ENCODE results near the gene ARHGEF2. TPM values are rescaled to one million over a fixed set of nuclear protein-coding genes. Genes with fewer than 3 reads are reported as not detected.

Gene ARHGEF2
- total and polyA plus RNA-seq, 2 donors (not counting 3 experiments of a cell fraction or from before 2014, with no cell fraction given) = 59.2 to 118 TPM

GRCh38 chr1:156001021-156001661 lies 22.8 kb upstream of the ARHGEF2 start:
- Histone ChIP-seq H3K9me1 (replicated peaks; ENCODE audit: control insufficient read depth, extremely low read depth, insufficient read depth, low read length) (no peaks in the 10 kb centered on the region), H3K27me3 (ENCODE audit: control insufficient read depth in 2 of 2, insufficient read depth in 2 of 2, low read length in 2 of 2) (no peaks in the 10 kb centered on the region), H3K4me3 (replicated peaks in 1 of 3; ENCODE audit: insufficient read depth in 1 of 3, low read depth in 1 of 3, low read length in 3 of 3) (no peak overlapping the region), H3K79me2 (ENCODE audit: control insufficient read depth, insufficient read depth, low read length) (no peaks in the 10 kb centered on the region), H3K27ac (ENCODE audit: insufficient read depth, low read depth, low read length) (no peak overlapping the region), H3K9me3 (replicated peaks; ENCODE audit: control insufficient read depth, insufficient read depth, low read length) (no peaks in the 10 kb centered on the region), H3K9ac (replicated peaks; ENCODE audit: extremely low read depth, insufficient read depth, low read length) (no peak overlapping the region), H4K20me1 (replicated peaks; ENCODE audit: control insufficient read depth, extremely low read depth, insufficient read depth, low read length) (no peaks in the 10 kb centered on the region), H3K36me3 (ENCODE audit: control insufficient read depth in 2 of 2, extremely low read depth in 1 of 2, insufficient read depth in 2 of 2, low read length in 2 of 2) (no peaks in the 10 kb centered on the region), H3K4me1 (ENCODE audit: control insufficient read depth, extremely low read depth, insufficient read depth, low read length) (no peaks in the 10 kb centered on the region), H2AFZ (ENCODE audit: low read depth, low read length) (no peak overlapping the region), H3K4me2 (ENCODE audit: insufficient read depth, low read length) (no peak overlapping the region)
- no peak for FAIRE-seq
- no TSS peak for BruUV-seq (replicated peaks)
- CTCF ChIA-PET = interaction anchor here (1.0 to 4.4 kb wide), 3 partner anchors 11 to 65 kb away, joined by 3 to 22 read pairs (median 19); no protein-coding TSS in a partner anchor
- dilution Hi-C loops (cut with MboI; ENCODE audit: extremely low pct_ligation_motif_present, low sequenced_read_pairs) (no loop called here), intact Hi-C loops (cut with micrococcal nuclease) (no loop called here)
- POLR2A ChIA-PET = no interaction called here
- DNase-seq (ENCODE audit: low read depth, low spot score) = no peak
- TF ChIP-seq POLR2A (IDR thresholded peaks at IDR 0.05; ENCODE audit: low read depth, low read length) (no peak), POLR2AphosphoS5 (IDR thresholded peaks at IDR 0.05; ENCODE audit: insufficient read depth, low read depth, low read length) (no peak), EZH2 (IDR thresholded peaks at IDR 0.05; ENCODE audit: borderline replicate concordance, low read depth, low read length, severe bottlenecking) (no peak), MYC (IDR thresholded peaks at IDR 0.05; ENCODE audit: low read depth, low read length) (no peak), GATA2 (IDR thresholded peaks at IDR 0.05; ENCODE audit: insufficient read depth, insufficient read length, low read depth, low read length) (no peak), CTCF (IDR thresholded peaks at IDR 0.05; ENCODE audit: extremely low read depth in 1 of 2, insufficient read depth in 1 of 2, low read depth in 1 of 2, low read length in 2 of 2) (no peak), JUN (IDR thresholded peaks at IDR 0.05; ENCODE audit: borderline replicate concordance, insufficient read depth, insufficient read length, low read depth) (no peak), MAX (IDR thresholded peaks at IDR 0.05; ENCODE audit: insufficient read depth, insufficient read length) (no peak), FOS (IDR thresholded peaks at IDR 0.05; ENCODE audit: borderline replicate concordance, insufficient read depth, low read length) (no peak)

Measured in endothelial cell of umbilical vein (primary cell).